GM03348 (cell line): ENCODE measurements around the gene DNAH12.

Experiments used
- DNase-seq: peaks from one replicate; pipeline ENCODE4 v3.0.0; 2012; ENCODE audit warnings: low spot score

The DNAH12 gene

GRCh38 chr3:57544181-57545125, at the start of gene DNAH12:
Gene DNAH12 (minus strand): TSS chr3:57544344. CDS start chr3:57542870, 1,474 bp downstream.
- DNase-seq, result peak; percentile 17

- no peak for DNase-seq
These were observed 48.2 kb upstream of the DNAH12 start for GRCh38 chr3:57592306-57592705.

- DNase-seq, result no peak
These were observed 43.8 kb upstream of the DNAH12 start for GRCh38 chr3:57587905-57588304.

- DNase-seq, result no peak
These were observed 42.6 kb upstream of the DNAH12 start for GRCh38 chr3:57586778-57587177.

GRCh38 chr3:57583544-57583943, 39.4 kb upstream of the DNAH12 start:
- no peak for DNase-seq

- no peak for DNase-seq
These were observed 38.5 kb upstream of the DNAH12 start for GRCh38 chr3:57582474-57583168.

GRCh38 chr3:57577801-57578200, 33.7 kb upstream of the DNAH12 start:
- no peak for DNase-seq

GRCh38 chr3:57575966-57576626, 32.0 kb upstream of the DNAH12 start:
- no peak for DNase-seq

- DNase-seq, result no peak
These were observed 28.0 kb upstream of the DNAH12 start for GRCh38 chr3:57572096-57572495.

- DNase-seq, result no peak
These were observed 26.7 kb upstream of the DNAH12 start for GRCh38 chr3:57570878-57571277.

GRCh38 chr3:57569859-57570450, 25.8 kb upstream of the DNAH12 start:
- DNase-seq, result no peak

GRCh38 chr3:57559526-57559925, 15.4 kb upstream of the DNAH12 start:
- peak; percentile 42 for DNase-seq

- peak; percentile 58 for DNase-seq
These were observed 13.0 kb upstream of the DNAH12 start for GRCh38 chr3:57557085-57557537.

- peak; percentile 44 for DNase-seq
These were observed 12.4 kb upstream of the DNAH12 start for GRCh38 chr3:57556459-57557084.

- DNase-seq, result peak; percentile 92
These were observed 11.8 kb upstream of the DNAH12 start, which contains the start of gene PDE12 for GRCh38 chr3:57555738-57556458. Gene PDE12 (plus strand): TSS chr3:57556274. CDS start chr3:57556380, 106 bp downstream.

GRCh38 chr3:57555306-57555705, 11.2 kb upstream of the DNAH12 start:
- no peak for DNase-seq

- no peak for DNase-seq
These were observed 2.5 kb upstream of the DNAH12 start for GRCh38 chr3:57546616-57547015.

- DNase-seq, result no peak
These were observed 1.6 kb upstream of the DNAH12 start for GRCh38 chr3:57545636-57546268.

- DNase-seq, result no peak
These were observed 5.7 kb downstream of the DNAH12 start for GRCh38 chr3:57538465-57538864.

GRCh38 chr3:57530071-57530608, 14.0 kb downstream of the DNAH12 start:
- DNase-seq, result no peak
